ENCODE data around the gene IGFBP6.

IGFBP6 gene

DNA sequence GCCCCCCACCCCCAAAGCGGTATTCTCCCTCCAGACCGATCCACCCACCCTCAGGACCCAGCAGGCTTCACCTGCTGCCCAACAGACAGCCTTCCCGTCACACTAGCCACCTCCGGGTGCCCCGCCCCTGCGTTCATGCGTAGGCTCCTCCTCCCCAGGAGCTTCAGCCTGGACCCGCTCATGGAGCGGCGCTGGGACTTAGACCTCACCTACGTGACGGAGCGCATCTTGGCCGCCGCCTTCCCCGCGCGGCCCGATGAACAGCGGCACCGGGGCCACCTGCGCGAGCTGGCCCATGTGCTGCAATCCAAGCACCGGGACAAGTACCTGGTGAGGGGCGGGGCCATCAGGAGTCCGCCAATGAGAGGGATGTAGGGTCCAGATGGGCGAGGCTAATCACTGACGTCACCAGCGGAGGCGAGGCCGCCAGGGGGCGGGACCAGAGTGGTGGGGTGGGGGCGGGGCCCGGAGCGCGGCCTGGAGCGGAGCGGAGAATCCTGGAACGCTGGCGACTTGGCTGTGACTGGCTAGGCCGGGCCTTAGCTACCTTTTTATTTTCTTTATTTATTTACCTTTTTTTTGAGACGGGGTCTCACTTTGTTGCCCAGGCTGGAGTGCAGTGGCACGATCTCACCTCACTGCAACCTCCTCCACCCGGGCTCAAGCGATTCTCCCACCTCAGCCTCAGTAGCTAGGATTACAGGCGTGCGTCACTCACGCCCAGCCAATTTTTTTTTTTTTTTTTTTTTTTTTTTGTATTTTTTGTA, 43.2 kb upstream of the IGFBP6 start:
- Histone ChIP-seq H3K4me3 (ENCODE audit: low read length) (peak overlapping the region; percentile 61), H3K4me2 (ENCODE audit: low read length) (peak overlapping the region; percentile 98), H3K27me3 (ENCODE audit: control insufficient read depth, insufficient read depth, low read length) (no peaks in the 10 kb centered on the region), H3K4me1 (ENCODE audit: control insufficient read depth, insufficient read depth, low read length) (peaks cover 58% of the 10 kb centered on the region), H3K36me3 (ENCODE audit: insufficient read depth, low read length) (peaks cover 54% of the 10 kb centered on the region), H3K9ac (ENCODE audit: low read depth, low read length) (peak overlapping the region; percentile 27), H3K9me3 (replicated peaks; ENCODE audit: low read length) (no peaks in the 10 kb centered on the region)

DNA sequence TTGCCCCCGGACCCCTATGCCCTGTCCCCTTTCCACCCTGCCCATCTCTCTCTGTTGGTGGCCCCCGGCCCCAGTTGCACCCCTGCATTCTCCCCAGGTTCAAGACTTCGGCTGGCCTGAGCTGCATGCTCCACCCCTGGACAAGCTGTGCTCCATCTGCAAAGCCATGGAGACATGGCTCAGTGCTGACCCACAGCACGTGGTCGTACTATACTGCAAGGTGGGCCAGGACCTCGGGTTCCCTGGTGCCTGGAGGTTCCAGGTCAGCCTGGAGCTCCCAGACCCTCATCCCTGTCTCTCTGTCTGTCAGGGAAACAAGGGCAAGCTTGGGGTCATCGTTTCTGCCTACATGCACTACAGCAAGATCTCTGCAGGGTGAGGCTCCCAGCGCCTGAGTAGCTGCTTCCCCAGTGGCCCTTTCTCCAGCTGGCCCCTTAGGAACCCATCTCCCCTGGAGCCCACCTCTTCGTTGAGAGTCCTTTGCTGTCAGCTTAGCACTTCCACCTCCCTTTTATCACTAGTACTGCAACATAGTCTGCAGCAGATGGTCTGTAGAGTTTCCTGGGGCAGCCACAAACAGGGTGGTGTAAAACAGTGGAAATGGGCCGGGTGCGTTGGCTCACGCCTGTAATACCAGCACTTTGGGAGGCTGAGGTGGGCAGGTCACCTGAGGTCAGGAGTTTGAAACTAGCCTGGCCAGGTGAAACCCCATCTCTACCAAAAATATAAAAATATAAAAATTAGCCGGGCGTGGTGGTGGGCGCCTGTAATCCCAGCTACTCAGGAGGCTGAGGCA, 41.8 kb upstream of the IGFBP6 start:
- no peak overlapping the region for H3K4me3 ChIP-seq (ENCODE audit: low read length)
- H3K4me1 ChIP-seq (ENCODE audit: control insufficient read depth, insufficient read depth, low read length), result peaks cover 48% of the 10 kb centered on the region
- no peaks in the 10 kb centered on the region for H3K9me3 ChIP-seq (replicated peaks; ENCODE audit: low read length)
- H3K36me3 ChIP-seq (ENCODE audit: insufficient read depth, low read length), result peaks cover 68% of the 10 kb centered on the region
- no peaks in the 10 kb centered on the region for H3K27me3 ChIP-seq (ENCODE audit: control insufficient read depth, insufficient read depth, low read length)
- H3K4me2 ChIP-seq (ENCODE audit: low read length), result no peak overlapping the region
- no peak overlapping the region for H3K9ac ChIP-seq (ENCODE audit: low read depth, low read length)

DNA sequence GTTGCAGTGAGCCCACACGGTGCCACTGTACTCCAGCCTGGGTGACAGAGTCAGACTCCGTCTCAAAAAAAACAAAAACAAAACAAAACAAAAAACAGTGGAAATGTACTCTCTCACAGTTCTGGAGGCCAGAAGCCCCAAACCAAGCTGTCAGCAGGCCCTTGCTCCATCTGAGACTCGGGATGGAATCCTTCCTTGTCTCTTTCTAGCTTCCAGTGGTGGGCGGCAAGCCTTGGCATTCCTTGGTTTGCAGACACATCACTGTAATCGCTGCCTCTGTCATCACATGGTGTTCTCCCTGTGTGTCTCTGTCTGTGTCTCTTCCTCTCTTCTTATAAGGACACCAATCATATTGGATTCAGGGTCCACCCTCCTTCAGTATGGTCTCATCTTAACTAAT, 41.2 kb upstream of the IGFBP6 start:
- Histone ChIP-seq H3K36me3 (ENCODE audit: insufficient read depth, low read length) (peaks cover 74% of the 10 kb centered on the region), H3K27me3 (ENCODE audit: control insufficient read depth, insufficient read depth, low read length) (no peaks in the 10 kb centered on the region), H3K4me3 (ENCODE audit: low read length) (no peak overlapping the region), H3K9me3 (replicated peaks; ENCODE audit: low read length) (no peaks in the 10 kb centered on the region), H3K4me2 (ENCODE audit: low read length) (no peak overlapping the region), H3K9ac (ENCODE audit: low read depth, low read length) (no peak overlapping the region), H3K4me1 (ENCODE audit: control insufficient read depth, insufficient read depth, low read length) (peaks cover 43% of the 10 kb centered on the region)

DNA sequence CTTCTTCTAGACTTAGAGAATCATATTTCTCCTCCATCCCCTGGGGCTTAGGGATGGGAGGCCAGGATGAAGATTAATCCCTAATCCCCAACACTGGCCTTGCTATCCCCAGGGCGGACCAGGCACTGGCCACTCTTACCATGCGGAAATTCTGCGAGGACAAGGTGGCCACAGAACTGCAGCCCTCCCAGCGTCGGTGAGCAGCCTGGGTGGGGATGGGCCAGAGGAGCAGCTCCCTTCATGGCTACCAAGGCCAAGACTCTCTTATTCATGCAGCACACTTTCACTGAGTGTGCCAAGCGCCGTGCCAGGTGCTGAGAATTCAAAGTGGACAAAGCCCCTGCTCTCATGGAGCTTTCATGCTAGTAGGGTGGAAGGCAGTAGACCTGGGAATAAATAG, 40.6 kb upstream of the IGFBP6 start:
- H3K36me3 ChIP-seq (ENCODE audit: insufficient read depth, low read length), result peaks cover 74% of the 10 kb centered on the region
- H3K4me2 ChIP-seq (ENCODE audit: low read length), result no peak overlapping the region
- no peaks in the 10 kb centered on the region for H3K27me3 ChIP-seq (ENCODE audit: control insufficient read depth, insufficient read depth, low read length)
- H3K9me3 ChIP-seq (replicated peaks; ENCODE audit: low read length), result no peaks in the 10 kb centered on the region
- no peak overlapping the region for H3K4me3 ChIP-seq (ENCODE audit: low read length)
- H3K9ac ChIP-seq (ENCODE audit: low read depth, low read length), result no peak overlapping the region
- H3K4me1 ChIP-seq (ENCODE audit: control insufficient read depth, insufficient read depth, low read length), result peaks cover 42% of the 10 kb centered on the region

DNA sequence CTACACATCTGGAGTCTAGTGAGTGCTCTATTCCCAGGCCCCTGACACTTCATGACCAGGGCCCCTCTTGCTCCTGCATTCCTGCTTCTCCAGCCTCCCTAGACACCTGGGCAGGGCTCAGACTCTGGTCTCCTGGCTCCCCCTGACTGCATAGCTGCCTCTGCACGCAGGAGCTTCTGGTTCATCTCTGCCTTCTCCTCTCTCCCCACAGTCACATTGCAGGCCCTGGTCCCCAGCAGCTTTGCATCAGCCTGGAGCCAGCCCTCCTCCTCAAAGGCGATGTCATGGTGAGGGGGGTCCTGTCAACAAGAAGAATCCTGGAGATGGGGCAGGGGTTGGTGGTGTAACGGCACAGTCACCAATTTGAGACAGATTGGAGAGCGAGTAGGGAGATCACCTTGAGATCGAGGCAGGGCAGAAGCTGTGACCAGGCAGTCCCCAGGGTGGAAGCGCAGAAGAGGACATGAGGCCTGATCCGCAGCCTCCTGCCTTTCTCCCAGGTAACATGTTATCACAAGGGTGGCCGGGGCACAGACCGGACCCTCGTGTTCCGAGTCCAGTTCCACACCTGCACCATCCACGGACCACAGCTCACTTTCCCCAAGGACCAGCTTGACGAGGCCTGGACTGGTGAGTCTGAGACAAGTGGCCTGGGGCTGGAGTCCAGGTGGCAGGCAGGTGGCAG, 39.5 kb upstream of the IGFBP6 start:
- no peaks in the 10 kb centered on the region for H3K9me3 ChIP-seq (replicated peaks; ENCODE audit: low read length)
- H3K36me3 ChIP-seq (ENCODE audit: insufficient read depth, low read length), result peaks cover 85% of the 10 kb centered on the region
- peaks cover 43% of the 10 kb centered on the region for H3K4me1 ChIP-seq (ENCODE audit: control insufficient read depth, insufficient read depth, low read length)
- no peaks in the 10 kb centered on the region for H3K27me3 ChIP-seq (ENCODE audit: control insufficient read depth, insufficient read depth, low read length)
- no peak overlapping the region for H3K4me2 ChIP-seq (ENCODE audit: low read length)
- no peak overlapping the region for H3K4me3 ChIP-seq (ENCODE audit: low read length)
- H3K9ac ChIP-seq (ENCODE audit: low read depth, low read length), result no peak overlapping the region

DNA sequence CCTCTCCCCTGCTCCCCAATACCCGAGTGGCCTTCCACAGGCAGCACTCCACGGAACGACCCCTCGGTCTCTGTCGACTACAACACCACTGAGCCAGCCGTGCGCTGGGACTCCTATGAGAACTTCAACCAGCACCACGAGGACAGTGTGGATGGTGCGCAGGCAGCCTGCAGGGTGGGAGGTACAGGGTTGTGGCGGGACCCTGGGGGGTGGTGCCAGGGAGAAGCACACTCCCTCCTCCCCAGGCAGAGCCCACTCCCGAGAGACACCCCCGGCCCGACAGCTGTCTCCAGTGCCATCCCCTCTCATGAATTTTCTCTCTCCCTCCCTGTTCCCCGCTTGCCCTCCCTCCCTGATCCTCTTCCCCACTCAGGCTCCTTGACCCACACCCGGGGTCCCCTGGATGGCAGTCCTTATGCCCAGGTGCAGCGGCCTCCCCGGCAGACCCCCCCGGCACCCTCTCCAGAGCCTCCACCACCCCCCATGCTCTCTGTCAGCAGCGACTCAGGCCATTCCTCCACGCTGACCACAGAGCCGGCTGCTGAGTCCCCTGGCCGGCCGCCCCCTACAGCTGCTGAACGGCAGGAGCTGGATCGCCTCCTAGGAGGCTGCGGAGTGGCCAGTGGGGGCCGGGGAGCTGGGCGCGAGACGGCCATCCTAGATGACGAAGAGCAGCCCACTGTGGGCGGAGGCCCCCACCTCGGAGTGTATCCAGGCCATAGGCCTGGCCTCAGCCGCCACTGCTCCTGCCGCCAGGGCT, 38.6 kb upstream of the IGFBP6 start:
- Histone ChIP-seq H3K4me1 (ENCODE audit: control insufficient read depth, insufficient read depth, low read length) (peaks cover 41% of the 10 kb centered on the region), H3K36me3 (ENCODE audit: insufficient read depth, low read length) (peaks cover 85% of the 10 kb centered on the region)

DNA sequence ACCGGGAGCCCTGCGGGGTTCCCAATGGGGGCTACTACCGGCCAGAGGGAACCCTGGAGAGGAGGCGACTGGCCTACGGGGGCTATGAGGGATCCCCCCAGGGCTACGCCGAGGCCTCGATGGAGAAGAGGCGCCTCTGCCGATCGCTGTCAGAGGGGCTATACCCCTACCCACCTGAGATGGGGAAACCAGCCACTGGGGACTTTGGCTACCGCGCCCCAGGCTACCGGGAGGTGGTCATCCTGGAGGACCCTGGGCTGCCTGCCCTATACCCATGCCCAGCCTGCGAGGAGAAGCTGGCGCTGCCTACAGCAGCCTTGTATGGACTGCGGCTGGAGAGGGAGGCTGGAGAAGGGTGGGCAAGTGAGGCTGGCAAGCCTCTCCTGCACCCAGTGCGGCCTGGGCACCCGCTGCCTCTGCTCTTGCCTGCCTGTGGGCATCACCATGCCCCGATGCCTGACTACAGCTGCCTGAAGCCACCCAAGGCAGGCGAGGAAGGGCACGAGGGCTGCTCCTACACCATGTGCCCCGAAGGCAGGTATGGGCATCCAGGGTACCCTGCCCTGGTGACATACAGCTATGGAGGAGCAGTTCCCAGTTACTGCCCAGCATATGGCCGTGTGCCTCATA, 37.9 kb upstream of the IGFBP6 start:
- no peak overlapping the region for H3K9ac ChIP-seq (ENCODE audit: low read depth, low read length)

More for the DNA sequence above, 38.6 kb upstream of the IGFBP6 start:
- Histone ChIP-seq H3K4me3 (ENCODE audit: low read length) (no peak overlapping the region), H3K9ac (ENCODE audit: low read depth, low read length) (no peak overlapping the region), H3K4me2 (ENCODE audit: low read length) (no peak overlapping the region), H3K27me3 (ENCODE audit: control insufficient read depth, insufficient read depth, low read length) (no peaks in the 10 kb centered on the region), H3K9me3 (replicated peaks; ENCODE audit: low read length) (no peaks in the 10 kb centered on the region)

DNA sequence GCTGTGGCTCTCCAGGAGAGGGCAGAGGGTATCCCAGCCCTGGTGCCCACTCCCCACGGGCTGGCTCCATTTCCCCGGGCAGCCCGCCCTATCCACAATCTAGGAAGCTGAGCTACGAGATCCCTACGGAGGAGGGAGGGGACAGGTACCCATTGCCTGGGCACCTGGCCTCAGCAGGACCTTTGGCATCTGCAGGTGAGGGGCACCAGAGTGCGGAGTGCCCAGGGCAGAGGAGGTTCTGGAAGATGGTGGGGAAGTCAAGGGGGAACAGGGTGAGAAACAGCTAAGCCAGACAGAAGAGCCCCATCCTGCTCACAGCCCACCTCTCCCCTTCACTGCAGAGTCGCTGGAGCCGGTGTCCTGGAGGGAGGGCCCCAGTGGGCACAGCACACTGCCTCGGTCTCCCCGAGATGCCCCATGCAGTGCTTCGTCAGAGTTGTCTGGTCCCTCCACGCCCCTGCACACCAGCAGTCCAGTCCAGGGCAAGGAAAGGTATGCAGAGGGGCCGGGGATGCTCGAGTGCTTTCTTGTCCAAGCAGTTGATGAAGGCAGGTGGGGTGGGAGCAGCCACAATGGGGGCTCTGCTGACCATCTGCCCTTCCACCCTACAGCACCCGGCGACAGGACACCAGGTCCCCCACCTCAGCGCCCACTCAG, 37.3 kb upstream of the IGFBP6 start:
- peaks cover 89% of the 10 kb centered on the region for H3K36me3 ChIP-seq (ENCODE audit: insufficient read depth, low read length)
- H3K4me3 ChIP-seq (ENCODE audit: low read length), result no peak overlapping the region
- H3K9ac ChIP-seq (ENCODE audit: low read depth, low read length), result no peak overlapping the region
- peaks cover 41% of the 10 kb centered on the region for H3K4me1 ChIP-seq (ENCODE audit: control insufficient read depth, insufficient read depth, low read length)
- no peaks in the 10 kb centered on the region for H3K27me3 ChIP-seq (ENCODE audit: control insufficient read depth, insufficient read depth, low read length)
- H3K9me3 ChIP-seq (replicated peaks; ENCODE audit: low read length), result no peaks in the 10 kb centered on the region
- no peak overlapping the region for H3K4me2 ChIP-seq (ENCODE audit: low read length)

More for the DNA sequence above, 37.9 kb upstream of the IGFBP6 start:
- H3K27me3 ChIP-seq (ENCODE audit: control insufficient read depth, insufficient read depth, low read length), result no peaks in the 10 kb centered on the region
- H3K4me1 ChIP-seq (ENCODE audit: control insufficient read depth, insufficient read depth, low read length), result peaks cover 41% of the 10 kb centered on the region
- peaks cover 86% of the 10 kb centered on the region for H3K36me3 ChIP-seq (ENCODE audit: insufficient read depth, low read length)
- no peaks in the 10 kb centered on the region for H3K9me3 ChIP-seq (replicated peaks; ENCODE audit: low read length)
- H3K4me2 ChIP-seq (ENCODE audit: low read length), result no peak overlapping the region
- H3K4me3 ChIP-seq (ENCODE audit: low read length), result no peak overlapping the region

DNA sequence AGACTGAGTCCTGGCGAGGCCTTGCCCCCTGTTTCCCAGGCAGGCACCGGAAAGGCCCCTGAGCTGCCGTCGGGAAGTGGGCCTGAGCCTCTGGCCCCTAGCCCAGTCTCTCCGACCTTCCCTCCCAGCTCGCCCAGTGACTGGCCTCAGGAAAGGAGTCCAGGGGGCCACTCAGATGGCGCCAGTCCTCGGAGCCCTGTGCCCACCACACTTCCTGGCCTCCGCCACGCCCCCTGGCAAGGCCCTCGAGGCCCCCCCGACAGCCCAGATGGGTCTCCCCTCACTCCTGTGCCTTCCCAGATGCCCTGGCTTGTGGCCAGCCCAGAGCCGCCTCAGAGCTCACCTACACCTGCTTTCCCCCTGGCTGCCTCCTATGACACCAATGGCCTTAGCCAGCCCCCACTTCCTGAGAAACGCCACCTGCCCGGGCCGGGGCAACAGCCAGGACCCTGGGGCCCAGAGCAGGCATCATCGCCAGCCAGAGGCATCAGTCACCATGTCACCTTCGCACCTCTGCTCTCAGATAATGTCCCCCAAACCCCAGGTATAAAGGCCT, 36.7 kb upstream of the IGFBP6 start:
- no peak overlapping the region for H3K9ac ChIP-seq (ENCODE audit: low read depth, low read length)
- peaks cover 89% of the 10 kb centered on the region for H3K36me3 ChIP-seq (ENCODE audit: insufficient read depth, low read length)
- no peaks in the 10 kb centered on the region for H3K9me3 ChIP-seq (replicated peaks; ENCODE audit: low read length)
- no peaks in the 10 kb centered on the region for H3K27me3 ChIP-seq (ENCODE audit: control insufficient read depth, insufficient read depth, low read length)
- H3K4me1 ChIP-seq (ENCODE audit: control insufficient read depth, insufficient read depth, low read length), result peaks cover 42% of the 10 kb centered on the region
- no peak overlapping the region for H3K4me2 ChIP-seq (ENCODE audit: low read length)
- H3K4me3 ChIP-seq (ENCODE audit: low read length), result no peak overlapping the region

DNA sequence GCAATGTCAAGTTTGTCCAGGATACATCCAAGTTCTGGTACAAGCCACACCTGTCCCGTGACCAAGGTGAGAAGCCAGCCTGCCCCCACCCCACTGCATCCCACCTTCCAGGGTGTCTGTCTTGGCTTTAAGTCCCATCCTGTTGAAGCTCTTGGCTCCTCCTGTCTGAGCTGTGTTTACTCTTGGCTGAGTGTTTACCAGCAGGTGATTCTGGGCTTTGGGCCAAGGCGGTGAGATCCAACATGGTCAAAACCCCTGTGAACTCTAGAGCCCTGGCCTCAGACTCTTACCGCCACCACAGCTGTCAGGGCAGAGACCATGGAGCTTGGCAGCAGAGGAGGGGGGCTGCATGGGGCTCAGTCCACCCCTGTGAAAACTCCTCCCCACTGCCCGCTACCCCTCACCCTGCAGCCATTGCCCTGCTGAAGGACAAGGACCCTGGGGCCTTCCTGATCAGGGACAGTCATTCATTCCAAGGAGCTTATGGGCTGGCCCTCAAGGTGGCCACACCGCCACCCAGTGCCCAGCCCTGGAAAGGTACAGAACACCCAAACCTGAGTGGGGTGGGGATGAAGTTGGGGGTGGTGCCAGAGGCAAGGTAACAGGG, 36.0 kb upstream of the IGFBP6 start:
- Histone ChIP-seq H3K36me3 (ENCODE audit: insufficient read depth, low read length) (peaks cover 93% of the 10 kb centered on the region), H3K4me1 (ENCODE audit: control insufficient read depth, insufficient read depth, low read length) (peaks cover 47% of the 10 kb centered on the region), H3K9ac (ENCODE audit: low read depth, low read length) (no peak overlapping the region), H3K4me3 (ENCODE audit: low read length) (no peak overlapping the region), H3K27me3 (ENCODE audit: control insufficient read depth, insufficient read depth, low read length) (no peaks in the 10 kb centered on the region), H3K4me2 (ENCODE audit: low read length) (no peak overlapping the region), H3K9me3 (replicated peaks; ENCODE audit: low read length) (no peaks in the 10 kb centered on the region)
